SK-N-SH (cell line): ENCODE data around the gene ATP2B2. TPM values are rescaled to one million over a fixed set of nuclear protein-coding genes. Genes with fewer than 3 reads are reported as not detected.

ENCODE experiments used
- CTCF ChIA-PET: fragments of 300-600, 350-600 bp; formaldehyde crosslinking; extraction: SDS; loops from one replicate; lab custom pipeline; 2021; lab: Yijun Ruan, JAX
- POLR2A ChIA-PET: fragments of 350-600 bp; sonication (Branson Sonifier 250); formaldehyde crosslinking; extraction: SDS; loops from one replicate; lab custom pipeline; 2020; ENCODE audit warnings: antibody characterized with exemption, inconsistent platforms; lab: Yijun Ruan, JAX
- DNase-seq: peaks from one replicate; pipeline ENCODE4 v3.0.0; 2012
- H2AFZ ChIP-seq: fragments of 200-600 bp; sonication (generic); 2 replicates; pipeline ENCODE4 v1.8.1; 2016; ENCODE audit warnings: antibody characterized with exemption, mild to moderate bottlenecking, low read depth
- H3F3A ChIP-seq: fragments of 200-600 bp; sonication (generic); replicated peaks from 2 replicates; pipeline ENCODE3; 2016; ENCODE audit warnings: antibody characterized with exemption, mild to moderate bottlenecking; ENCODE audit not compliant: insufficient read depth
- H3K27ac ChIP-seq, 2 experiments: fragments of 200-500 bp in 1 of 2; fragments of 200-600 bp in 1 of 2; sonication (Bioruptor generic) in 1 of 2; sonication (generic), shearing (Covaris generic) in 1 of 2; 2 replicates each; pipeline versions ENCODE4 v1.5.1 to v1.6.1; 2014 to 2016; ENCODE audit warnings: low read depth in 2 of 2, inconsistent platforms in 1 of 2, low read length in 1 of 2, mild to moderate bottlenecking in 1 of 2, mixed read lengths in 1 of 2
- H3K27me3 ChIP-seq: fragments of 200-600 bp; sonication (generic), shearing (Covaris generic); 2 replicates; pipeline ENCODE4 v1.6.1; 2016; ENCODE audit warnings: mixed run types; ENCODE audit not compliant: insufficient read depth
- H3K36me3 ChIP-seq, 2 experiments: fragments of 200-500 bp in 1 of 2; fragments of 200-600 bp in 1 of 2; sonication (Bioruptor generic) in 1 of 2; sonication (generic) in 1 of 2; replicated peaks in 1 of 2; 2 replicates each; pipeline versions ENCODE3 to v1.5.1; 2014 to 2016; ENCODE audit warnings: low read length in 1 of 2, mild to moderate bottlenecking in 1 of 2; ENCODE audit not compliant: insufficient read depth in 2 of 2, control insufficient read depth in 1 of 2
- H3K4me1 ChIP-seq, 2 experiments: fragments of 200-500 bp in 1 of 2; fragments of 200-600 bp in 1 of 2; sonication (Bioruptor generic) in 1 of 2; sonication (generic), shearing (Covaris generic) in 1 of 2; 2 replicates each; pipeline versions ENCODE4 v1.5.1 to v1.6.1; 2014 to 2016; ENCODE audit warnings: low read depth in 1 of 2, low read length in 1 of 2, mixed run types in 1 of 2; ENCODE audit not compliant: insufficient read depth in 2 of 2, control insufficient read depth in 1 of 2
- H3K4me2 ChIP-seq: fragments of 200-600 bp; sonication (generic), shearing (Covaris generic); 2 replicates; pipeline ENCODE4 v1.6.1; 2017; ENCODE audit warnings: mixed run types
- H3K4me3 ChIP-seq, 2 experiments: fragments of 200-500 bp in 1 of 2; fragments of 200-600 bp in 1 of 2; sonication (Bioruptor generic) in 1 of 2; sonication (generic), shearing (Covaris generic) in 1 of 2; 2 replicates each; pipeline versions ENCODE4 v1.5.1 to v1.8.1; 2014 to 2016; ENCODE audit warnings: low read depth in 2 of 2, inconsistent platforms in 1 of 2, low read length in 1 of 2, mild to moderate bottlenecking in 1 of 2, mixed read lengths in 1 of 2, moderate library complexity in 1 of 2
- H3K79me2 ChIP-seq: fragments of 200-600 bp; sonication (generic); 2 replicates; pipeline ENCODE4 v1.8.1; 2017; ENCODE audit warnings: mild to moderate bottlenecking; ENCODE audit not compliant: insufficient read depth
- H3K9ac ChIP-seq: fragments of 200-600 bp; sonication (generic); 2 replicates; pipeline ENCODE4 v1.6.1; 2017; ENCODE audit warnings: mixed run types
- H3K9me2 ChIP-seq: fragments of 200-600 bp; sonication (generic); 2 replicates; pipeline ENCODE4 v1.6.1; 2017; ENCODE audit warnings: mixed run types
- H3K9me3 ChIP-seq: fragments of 200-600 bp; sonication (generic); 2 replicates; pipeline ENCODE4 v1.6.1; 2017; ENCODE audit warnings: mixed run types, mild to moderate bottlenecking, moderate library complexity
- H4K20me1 ChIP-seq: fragments of 200-600 bp; sonication (generic); 2 replicates; pipeline ENCODE4 v1.6.1; 2017; ENCODE audit warnings: mild to moderate bottlenecking, mixed run types; ENCODE audit not compliant: insufficient read depth
- EP300 ChIP-seq, 2 experiments: IDR thresholded peaks; 2 replicates each; pipeline versions ENCODE4 v1.4.0 to v1.6.1; 2012; ENCODE audit warnings: borderline replicate concordance in 1 of 2, low read depth in 1 of 2, low read length in 1 of 2
- FOSL2 ChIP-seq: IDR thresholded peaks from 2 replicates; pipeline ENCODE4 v1.4.0; 2012; ENCODE audit warnings: low read depth, mild to moderate bottlenecking, moderate library complexity, borderline replicate concordance
- FOXM1 ChIP-seq: IDR thresholded peaks from 2 replicates; pipeline ENCODE4 v1.4.0; 2012; ENCODE audit warnings: low read depth, mild to moderate bottlenecking
- JUND ChIP-seq: IDR thresholded peaks from 2 replicates; pipeline ENCODE4 v1.4.0; 2012
- POLR2AphosphoS5 ChIP-seq: IDR thresholded peaks from 2 replicates; pipeline ENCODE4 v1.6.1; 2012; ENCODE audit warnings: low read depth, low read length
- RCOR1 ChIP-seq: fragments of 150-350 bp; IDR thresholded peaks from 2 replicates; pipeline ENCODE4 v1.6.1; 2017; ENCODE audit warnings: antibody characterized with exemption, low read length
- SIN3A ChIP-seq: IDR thresholded peaks from 2 replicates; pipeline ENCODE4 v1.6.1; 2012; ENCODE audit warnings: low read depth, mild to moderate bottlenecking, low read length, moderate library complexity, borderline replicate concordance
- SMC3 ChIP-seq: IDR thresholded peaks from 2 replicates; pipeline ENCODE4 v1.6.1; 2012; ENCODE audit warnings: low read depth, low read length, improper control_type of control experiment
- TAF1 ChIP-seq: IDR thresholded peaks from 2 replicates; pipeline ENCODE4 v1.6.1; 2012; ENCODE audit warnings: low read depth, mild to moderate bottlenecking, low read length, moderate library complexity, borderline replicate concordance
- TCF12 ChIP-seq: IDR thresholded peaks from 2 replicates; pipeline ENCODE4 v1.4.0; 2012
- whole genome bisulfite sequencing: methylation state at CpG from one replicate; pipeline ENCODE4 v1.1.6; 2017; ENCODE audit warnings: low lambda C conversion rate; 5-methylcytosine and 5-hydroxymethylcytosine counted together
- polyA plus RNA-seq, 3 experiments: library from polyadenylated mRNA; depleted of rRNA; stranded (reverse); fragments of >200 nt; gene quantifications; 2 replicates each; pipeline ENCODE4 v1.2.3, GENCODE V29; 2012
- TF ChIP-seq, protein P1 (sequence below): IDR thresholded peaks from 2 replicates; pipeline ENCODE4 v1.6.1; 2012; ENCODE audit warnings: mild to moderate bottlenecking, low read depth, low read length, moderate library complexity
- TF ChIP-seq, protein P2 (sequence below): fragments of 150-350 bp; IDR thresholded peaks from 2 replicates; pipeline ENCODE4 v1.6.1; 2016; ENCODE audit warnings: mild to moderate bottlenecking, low read depth, low read length
- TF ChIP-seq, protein P3 (sequence below): IDR thresholded peaks from 2 replicates; pipeline ENCODE4; 2012
- TF ChIP-seq, protein P4 (sequence below): fragments of 200-600 bp; sonication (generic); IDR thresholded peaks from 2 replicates; pipeline ENCODE4 v1.6.1; 2017; ENCODE audit warnings: antibody characterized with exemption, mild to moderate bottlenecking, moderate library complexity

Gene ATP2B2
- polyA plus RNA-seq, 1 of the 3 experiments (the other 2 are of a cell fraction), result 0.15 TPM

DNA sequence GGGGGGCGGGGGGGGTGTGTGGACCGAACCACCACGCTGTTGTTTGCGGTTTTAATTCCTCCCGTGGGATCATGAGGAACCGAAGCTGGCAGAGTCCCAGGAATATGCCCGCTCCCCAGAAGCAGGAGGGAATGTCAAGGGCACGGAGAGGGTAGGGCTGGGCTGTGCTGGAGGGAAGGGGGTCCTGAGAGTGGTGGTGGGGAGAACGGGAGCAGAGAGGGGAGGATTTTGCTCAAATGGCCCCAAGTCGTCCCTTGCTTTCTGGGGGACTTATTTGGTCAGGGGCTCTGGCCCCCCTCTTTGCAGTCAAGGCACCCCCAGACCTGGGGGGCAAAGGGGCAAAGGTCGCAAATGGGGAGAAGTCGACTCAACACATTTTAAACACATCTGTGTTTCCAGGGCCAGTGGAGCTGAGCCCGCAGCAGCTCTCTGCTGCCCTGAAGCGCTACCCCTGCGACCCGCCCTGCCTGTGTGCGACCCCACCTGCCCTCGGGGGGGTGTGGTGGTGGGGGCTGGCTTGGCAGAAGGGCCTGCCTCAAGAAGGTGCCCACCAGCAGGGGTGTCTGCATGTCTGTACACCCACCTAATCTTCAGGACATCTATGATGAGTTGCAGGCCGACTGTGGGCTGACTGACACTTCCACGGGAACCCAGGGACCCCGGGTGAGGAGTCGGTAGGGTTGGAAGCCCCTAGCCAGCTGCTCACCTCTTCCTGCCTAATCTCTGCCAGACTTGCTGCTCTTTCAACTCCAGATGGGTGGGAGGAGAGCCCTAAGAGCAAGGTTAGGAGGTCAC lies 602 bp upstream of the ATP2B2 start:
- Histone ChIP-seq H3K79me2 (no peaks in the 10 kb centered on the region), H3K27me3 (0 out of 2 replicates have a peak, but pooled peaks cover 8% of the 10 kb centered on the region), H3K4me1 (peaks cover 0 to 14% of the 10 kb centered on the region in 2 experiments; a peak in 1 of 4 replicates), H3K4me3 (peak overlapping the region in 1 of 2 experiments; percentile 15; a peak in 1 of 4 replicates), H3K36me3 (no peaks in the 10 kb centered on the region), H3K27ac (no peak overlapping the region), H3K4me2 (no peak overlapping the region), H3K9ac (no peak overlapping the region), H2AFZ (no peak overlapping the region), H4K20me1 (no peaks in the 10 kb centered on the region), H3K9me2 (no peaks in the 10 kb centered on the region), H3F3A (no peaks in the 10 kb centered on the region), H3K9me3 (no peaks in the 10 kb centered on the region)
- ChIA-PET POLR2A (no interaction called here), CTCF (interaction anchor here (1.2 to 3.4 kb wide), 4 partner anchors 161 to 233 kb away, joined by 3 to 16 read pairs (median 6); no protein-coding TSS in a partner anchor)
- 29% methylated on average over 16 of the region's 22 CpGs for WGBS
- peak; percentile 39 for DNase-seq
- TF ChIP-seq FOXM1, result no peak
- no peak for TF ChIP-seq JUND
- no peak for TF ChIP-seq RCOR1
- TF ChIP-seq, protein P1, sequence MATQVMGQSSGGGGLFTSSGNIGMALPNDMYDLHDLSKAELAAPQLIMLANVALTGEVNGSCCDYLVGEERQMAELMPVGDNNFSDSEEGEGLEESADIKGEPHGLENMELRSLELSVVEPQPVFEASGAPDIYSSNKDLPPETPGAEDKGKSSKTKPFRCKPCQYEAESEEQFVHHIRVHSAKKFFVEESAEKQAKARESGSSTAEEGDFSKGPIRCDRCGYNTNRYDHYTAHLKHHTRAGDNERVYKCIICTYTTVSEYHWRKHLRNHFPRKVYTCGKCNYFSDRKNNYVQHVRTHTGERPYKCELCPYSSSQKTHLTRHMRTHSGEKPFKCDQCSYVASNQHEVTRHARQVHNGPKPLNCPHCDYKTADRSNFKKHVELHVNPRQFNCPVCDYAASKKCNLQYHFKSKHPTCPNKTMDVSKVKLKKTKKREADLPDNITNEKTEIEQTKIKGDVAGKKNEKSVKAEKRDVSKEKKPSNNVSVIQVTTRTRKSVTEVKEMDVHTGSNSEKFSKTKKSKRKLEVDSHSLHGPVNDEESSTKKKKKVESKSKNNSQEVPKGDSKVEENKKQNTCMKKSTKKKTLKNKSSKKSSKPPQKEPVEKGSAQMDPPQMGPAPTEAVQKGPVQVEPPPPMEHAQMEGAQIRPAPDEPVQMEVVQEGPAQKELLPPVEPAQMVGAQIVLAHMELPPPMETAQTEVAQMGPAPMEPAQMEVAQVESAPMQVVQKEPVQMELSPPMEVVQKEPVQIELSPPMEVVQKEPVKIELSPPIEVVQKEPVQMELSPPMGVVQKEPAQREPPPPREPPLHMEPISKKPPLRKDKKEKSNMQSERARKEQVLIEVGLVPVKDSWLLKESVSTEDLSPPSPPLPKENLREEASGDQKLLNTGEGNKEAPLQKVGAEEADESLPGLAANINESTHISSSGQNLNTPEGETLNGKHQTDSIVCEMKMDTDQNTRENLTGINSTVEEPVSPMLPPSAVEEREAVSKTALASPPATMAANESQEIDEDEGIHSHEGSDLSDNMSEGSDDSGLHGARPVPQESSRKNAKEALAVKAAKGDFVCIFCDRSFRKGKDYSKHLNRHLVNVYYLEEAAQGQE, result no peak
- TF ChIP-seq EP300 (IDR thresholded peaks at IDR 0.05; ENCODE audit: borderline replicate concordance in 1 of 2, low read depth in 1 of 2, low read length in 1 of 2), result no peak
- no peak for TF ChIP-seq SMC3
- no peak for TF ChIP-seq POLR2AphosphoS5
- TF ChIP-seq, protein P2, sequence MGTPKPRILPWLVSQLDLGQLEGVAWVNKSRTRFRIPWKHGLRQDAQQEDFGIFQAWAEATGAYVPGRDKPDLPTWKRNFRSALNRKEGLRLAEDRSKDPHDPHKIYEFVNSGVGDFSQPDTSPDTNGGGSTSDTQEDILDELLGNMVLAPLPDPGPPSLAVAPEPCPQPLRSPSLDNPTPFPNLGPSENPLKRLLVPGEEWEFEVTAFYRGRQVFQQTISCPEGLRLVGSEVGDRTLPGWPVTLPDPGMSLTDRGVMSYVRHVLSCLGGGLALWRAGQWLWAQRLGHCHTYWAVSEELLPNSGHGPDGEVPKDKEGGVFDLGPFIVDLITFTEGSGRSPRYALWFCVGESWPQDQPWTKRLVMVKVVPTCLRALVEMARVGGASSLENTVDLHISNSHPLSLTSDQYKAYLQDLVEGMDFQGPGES, result no peak
- no peak for TF ChIP-seq TAF1
- TF ChIP-seq FOSL2, result no peak
- TF ChIP-seq, protein P3, sequence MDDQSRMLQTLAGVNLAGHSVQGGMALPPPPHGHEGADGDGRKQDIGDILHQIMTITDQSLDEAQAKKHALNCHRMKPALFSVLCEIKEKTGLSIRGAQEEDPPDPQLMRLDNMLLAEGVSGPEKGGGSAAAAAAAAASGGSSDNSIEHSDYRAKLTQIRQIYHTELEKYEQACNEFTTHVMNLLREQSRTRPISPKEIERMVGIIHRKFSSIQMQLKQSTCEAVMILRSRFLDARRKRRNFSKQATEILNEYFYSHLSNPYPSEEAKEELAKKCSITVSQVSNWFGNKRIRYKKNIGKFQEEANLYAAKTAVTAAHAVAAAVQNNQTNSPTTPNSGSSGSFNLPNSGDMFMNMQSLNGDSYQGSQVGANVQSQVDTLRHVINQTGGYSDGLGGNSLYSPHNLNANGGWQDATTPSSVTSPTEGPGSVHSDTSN, result no peak
- TF ChIP-seq SIN3A, result no peak
- TF ChIP-seq TCF12, result no peak
- TF ChIP-seq, protein P4, sequence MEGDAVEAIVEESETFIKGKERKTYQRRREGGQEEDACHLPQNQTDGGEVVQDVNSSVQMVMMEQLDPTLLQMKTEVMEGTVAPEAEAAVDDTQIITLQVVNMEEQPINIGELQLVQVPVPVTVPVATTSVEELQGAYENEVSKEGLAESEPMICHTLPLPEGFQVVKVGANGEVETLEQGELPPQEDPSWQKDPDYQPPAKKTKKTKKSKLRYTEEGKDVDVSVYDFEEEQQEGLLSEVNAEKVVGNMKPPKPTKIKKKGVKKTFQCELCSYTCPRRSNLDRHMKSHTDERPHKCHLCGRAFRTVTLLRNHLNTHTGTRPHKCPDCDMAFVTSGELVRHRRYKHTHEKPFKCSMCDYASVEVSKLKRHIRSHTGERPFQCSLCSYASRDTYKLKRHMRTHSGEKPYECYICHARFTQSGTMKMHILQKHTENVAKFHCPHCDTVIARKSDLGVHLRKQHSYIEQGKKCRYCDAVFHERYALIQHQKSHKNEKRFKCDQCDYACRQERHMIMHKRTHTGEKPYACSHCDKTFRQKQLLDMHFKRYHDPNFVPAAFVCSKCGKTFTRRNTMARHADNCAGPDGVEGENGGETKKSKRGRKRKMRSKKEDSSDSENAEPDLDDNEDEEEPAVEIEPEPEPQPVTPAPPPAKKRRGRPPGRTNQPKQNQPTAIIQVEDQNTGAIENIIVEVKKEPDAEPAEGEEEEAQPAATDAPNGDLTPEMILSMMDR, result no peak
